ENCODE measurements around the gene LRRC59. TPM values are rescaled to one million over a fixed set of nuclear protein-coding genes. Genes with fewer than 3 reads are reported as not detected.

Gene LRRC59
- total RNA-seq, 1 donor from 2014 or later, result 75.3 TPM

GRCh38 chr17:50356418-50356817 is 40.9 kb downstream of the LRRC59 start:
- Mint-ChIP-seq H3K9me3 (no peaks in the 10 kb centered on the region), H3K4me3 (no peak overlapping the region), H3K4me1 (ENCODE audit: unreplicated experiment) (no peaks in the 10 kb centered on the region)

DNA sequence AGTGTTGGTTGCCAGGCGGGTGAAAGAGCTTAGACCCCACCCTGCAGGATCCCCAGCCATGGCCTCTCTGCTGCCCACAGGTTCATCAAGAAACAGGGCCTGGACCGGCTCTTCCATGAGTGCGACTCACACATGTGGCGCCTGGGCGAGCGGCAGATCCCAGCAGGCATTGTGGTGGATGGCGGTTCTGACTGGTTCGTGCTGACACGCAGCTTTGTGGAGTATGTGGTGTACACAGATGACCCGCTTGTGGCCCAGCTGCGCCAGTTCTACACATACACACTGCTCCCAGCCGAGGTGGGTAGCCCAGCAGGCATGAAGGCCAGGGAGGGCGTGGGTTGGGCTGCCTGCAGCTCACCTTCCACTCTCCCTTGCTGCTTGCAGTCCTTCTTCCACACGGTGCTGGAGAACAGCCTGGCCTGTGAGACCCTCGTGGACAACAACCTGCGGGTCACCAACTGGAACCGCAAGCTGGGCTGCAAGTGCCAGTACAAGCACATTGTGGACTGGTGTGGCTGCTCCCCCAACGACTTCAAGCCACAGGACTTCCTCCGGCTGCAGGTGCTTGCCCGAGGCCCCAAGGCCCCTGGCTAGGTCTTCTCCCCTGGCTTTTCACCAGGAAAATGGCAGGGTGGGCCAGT is 41.5 kb downstream of the LRRC59 start:
- TF ChIP-seq, protein P1, sequence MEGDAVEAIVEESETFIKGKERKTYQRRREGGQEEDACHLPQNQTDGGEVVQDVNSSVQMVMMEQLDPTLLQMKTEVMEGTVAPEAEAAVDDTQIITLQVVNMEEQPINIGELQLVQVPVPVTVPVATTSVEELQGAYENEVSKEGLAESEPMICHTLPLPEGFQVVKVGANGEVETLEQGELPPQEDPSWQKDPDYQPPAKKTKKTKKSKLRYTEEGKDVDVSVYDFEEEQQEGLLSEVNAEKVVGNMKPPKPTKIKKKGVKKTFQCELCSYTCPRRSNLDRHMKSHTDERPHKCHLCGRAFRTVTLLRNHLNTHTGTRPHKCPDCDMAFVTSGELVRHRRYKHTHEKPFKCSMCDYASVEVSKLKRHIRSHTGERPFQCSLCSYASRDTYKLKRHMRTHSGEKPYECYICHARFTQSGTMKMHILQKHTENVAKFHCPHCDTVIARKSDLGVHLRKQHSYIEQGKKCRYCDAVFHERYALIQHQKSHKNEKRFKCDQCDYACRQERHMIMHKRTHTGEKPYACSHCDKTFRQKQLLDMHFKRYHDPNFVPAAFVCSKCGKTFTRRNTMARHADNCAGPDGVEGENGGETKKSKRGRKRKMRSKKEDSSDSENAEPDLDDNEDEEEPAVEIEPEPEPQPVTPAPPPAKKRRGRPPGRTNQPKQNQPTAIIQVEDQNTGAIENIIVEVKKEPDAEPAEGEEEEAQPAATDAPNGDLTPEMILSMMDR (conservative IDR thresholded peaks at IDR 0.05), result no peak
- no peaks in the 10 kb centered on the region for H3K27me3 Mint-ChIP-seq

More at GRCh38 chr17:50356418-50356817, 40.9 kb downstream of the LRRC59 start:
- no peaks in the 10 kb centered on the region for H3K27me3 Mint-ChIP-seq
- peaks cover 12% of the 10 kb centered on the region for H3K36me3 Mint-ChIP-seq
- no peak overlapping the region for H3K27ac Mint-ChIP-seq
- TF ChIP-seq, protein P1 (conservative IDR thresholded peaks at IDR 0.05), result no peak
- no peak for DNase-seq (ENCODE audit: extremely low spot score, unreplicated experiment)

DNA sequence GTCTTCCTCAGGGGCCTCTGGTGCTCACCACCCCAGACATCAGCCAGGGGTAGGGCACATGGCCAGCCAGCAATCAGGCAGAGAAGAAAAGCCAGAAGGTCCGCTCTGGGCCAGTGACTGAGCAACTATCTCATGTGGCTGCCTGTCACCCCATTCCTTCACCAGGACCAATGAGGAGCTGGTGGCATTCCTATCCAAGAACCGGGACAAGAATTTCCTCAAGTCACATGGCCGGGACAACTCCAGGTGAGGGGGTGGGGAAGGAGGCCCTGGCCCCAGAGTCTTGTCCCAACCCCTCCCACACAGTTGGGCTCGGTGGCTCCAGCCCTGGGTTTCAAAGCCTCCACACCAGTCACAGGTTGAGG is 42.0 kb downstream of the LRRC59 start:
- Mint-ChIP-seq H3K36me3 (peaks cover 12% of the 10 kb centered on the region), H3K4me3 (no peak overlapping the region), H3K27me3 (no peaks in the 10 kb centered on the region), H3K4me1 (ENCODE audit: unreplicated experiment) (peaks cover 5% of the 10 kb centered on the region), H3K27ac (no peak overlapping the region), H3K9me3 (no peaks in the 10 kb centered on the region)
- no peak for DNase-seq (ENCODE audit: extremely low spot score, unreplicated experiment)
- TF ChIP-seq, protein P1 (conservative IDR thresholded peaks at IDR 0.05), result no peak

More for the DNA sequence above, 41.5 kb downstream of the LRRC59 start:
- DNase-seq (ENCODE audit: extremely low spot score, unreplicated experiment), result no peak
- no peak overlapping the region for H3K27ac Mint-ChIP-seq
- peaks cover 3% of the 10 kb centered on the region for H3K4me1 Mint-ChIP-seq (ENCODE audit: unreplicated experiment)
- peaks cover 12% of the 10 kb centered on the region for H3K36me3 Mint-ChIP-seq
- H3K4me3 Mint-ChIP-seq, result no peak overlapping the region
- H3K9me3 Mint-ChIP-seq, result no peaks in the 10 kb centered on the region

GRCh38 chr17:50354776-50355175 is 42.5 kb downstream of the LRRC59 start:
- TF ChIP-seq, protein P1 (conservative IDR thresholded peaks at IDR 0.05), result no peak
- DNase-seq (ENCODE audit: extremely low spot score, unreplicated experiment), result no peak
- no peaks in the 10 kb centered on the region for H3K27me3 Mint-ChIP-seq
- no peak overlapping the region for H3K4me3 Mint-ChIP-seq
- no peak overlapping the region for H3K27ac Mint-ChIP-seq
- peaks cover 5% of the 10 kb centered on the region for H3K4me1 Mint-ChIP-seq (ENCODE audit: unreplicated experiment)
- peaks cover 12% of the 10 kb centered on the region for H3K36me3 Mint-ChIP-seq
- H3K9me3 Mint-ChIP-seq, result no peaks in the 10 kb centered on the region

DNA sequence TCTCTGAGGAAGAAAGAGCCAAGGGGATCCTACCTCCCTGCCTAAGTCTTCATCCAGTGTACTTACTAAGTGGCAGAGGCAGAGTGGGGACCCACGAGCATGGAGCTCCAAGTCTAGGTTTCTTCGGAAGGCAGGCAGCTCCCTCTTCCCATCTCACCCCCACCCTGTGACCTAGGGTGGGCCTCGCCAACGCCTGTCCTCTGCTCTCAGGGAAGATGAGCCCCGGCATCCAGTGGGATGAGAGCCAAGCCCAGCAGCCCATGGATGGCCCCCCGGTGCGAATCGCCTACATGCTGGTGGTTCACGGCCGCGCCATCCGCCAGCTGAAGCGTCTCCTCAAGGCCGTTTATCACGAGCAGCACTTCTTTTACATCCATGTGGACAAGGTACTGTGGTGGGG is 43.1 kb downstream of the LRRC59 start:
- TF ChIP-seq, protein P1 (conservative IDR thresholded peaks at IDR 0.05), result no peak
- Mint-ChIP-seq H3K4me3 (no peak overlapping the region), H3K27ac (no peak overlapping the region), H3K36me3 (peaks cover 12% of the 10 kb centered on the region), H3K4me1 (ENCODE audit: unreplicated experiment) (peaks cover 5% of the 10 kb centered on the region), H3K27me3 (no peaks in the 10 kb centered on the region), H3K9me3 (no peaks in the 10 kb centered on the region)
- no peak for DNase-seq (ENCODE audit: extremely low spot score, unreplicated experiment)
